WTC11 (cell line): Measurements from ENCODE around the gene RBM19. TPM values are rescaled to one million over a fixed set of nuclear protein-coding genes. Genes with fewer than 3 reads are reported as not detected.

Experiments
- ATAC-seq: fragments of 200-7000 bp; cut with Tn5 transposase; 2 replicates; pipeline ENCODE4 v1.10.0; 2021; ENCODE audit warnings: mild to moderate bottlenecking, moderate library complexity
- CTCF ChIA-PET: fragments of 300-600 bp; sonication (Branson Sonifier 250); formaldehyde crosslinking; loops from one replicate; lab custom pipeline; 2021; ENCODE audit warnings: antibody characterized with exemption; lab: Charles Lee
- POLR2A ChIA-PET: fragments of 350-600 bp; sonication (Branson Sonifier 250); formaldehyde crosslinking; loops from one replicate; lab custom pipeline; 2021; ENCODE audit warnings: antibody characterized with exemption; lab: Charles Lee
- DNase-seq: peaks from one replicate; pipeline ENCODE4 v3.0.0; 2021; ENCODE audit warnings: low spot score
- H3K27ac Mint-ChIP-seq: 2 replicates; pipeline ENCODE4 v1.8.0; 2021; ENCODE audit warnings: mixed read lengths
- H3K27me3 Mint-ChIP-seq: 2 replicates; pipeline ENCODE4 v1.8.0; 2021; ENCODE audit warnings: low read depth, mild to moderate bottlenecking, moderate library complexity, mixed read lengths
- H3K36me3 Mint-ChIP-seq: 2 replicates; pipeline ENCODE4 v1.8.0; 2021; ENCODE audit warnings: mixed read lengths
- H3K4me1 Mint-ChIP-seq: 2 replicates; pipeline ENCODE4 v1.8.0; 2022; ENCODE audit warnings: mixed read lengths
- H3K4me3 Mint-ChIP-seq: 2 replicates; pipeline ENCODE4 v1.8.0; 2021; ENCODE audit warnings: mild to moderate bottlenecking, moderate library complexity, mixed read lengths
- H3K9me3 Mint-ChIP-seq: 2 replicates; pipeline ENCODE4 v1.8.0; 2021; ENCODE audit warnings: mixed read lengths
- ATF3 ChIP-seq: sonication (generic); formaldehyde crosslinking; conservative IDR thresholded peaks from 2 replicates; pipeline ENCODE4 v1.8.1; 2022; ENCODE audit warnings: mild to moderate bottlenecking, missing genetic modification reagents
- CREM ChIP-seq: sonication (generic); formaldehyde crosslinking; IDR thresholded peaks from 2 replicates; pipeline ENCODE4 v1.8.1; 2022; ENCODE audit warnings: mild to moderate bottlenecking, missing genetic modification reagents, moderate library complexity
- ELF4 ChIP-seq: sonication (generic); formaldehyde crosslinking; IDR thresholded peaks from 2 replicates; pipeline ENCODE4 v1.8.1; 2022; ENCODE audit warnings: low read depth, mild to moderate bottlenecking, moderate library complexity, missing genetic modification reagents
- ETV6 ChIP-seq: sonication (generic); formaldehyde crosslinking; IDR thresholded peaks from 2 replicates; pipeline ENCODE4 v1.8.1; 2022; ENCODE audit warnings: mild to moderate bottlenecking, missing genetic modification reagents
- HMGA2 ChIP-seq: fragments of 250-450 bp; sonication (Bioruptor Pico); IDR thresholded peaks from 2 replicates; pipeline ENCODE4 v1.4.0; 2021; ENCODE audit warnings: mild to moderate bottlenecking, moderate library complexity
- PRRX2 ChIP-seq: fragments of 250-450 bp; sonication (Bioruptor Pico); IDR thresholded peaks from 2 replicates; pipeline ENCODE4 v1.8.0; 2021; ENCODE audit warnings: mild to moderate bottlenecking
- RORB ChIP-seq: fragments of 250-450 bp; sonication (Bioruptor Pico); IDR thresholded peaks from 2 replicates; pipeline ENCODE4 v1.9.0; 2021; ENCODE audit warnings: mild to moderate bottlenecking
- TEAD1 ChIP-seq: sonication (generic); formaldehyde crosslinking; IDR thresholded peaks from 2 replicates; pipeline ENCODE4 v1.8.0; 2022; ENCODE audit warnings: mild to moderate bottlenecking, missing genetic modification reagents
- ZNF281 ChIP-seq: sonication (generic); formaldehyde crosslinking; IDR thresholded peaks from 2 replicates; pipeline ENCODE4 v1.8.0; 2023; ENCODE audit warnings: mild to moderate bottlenecking, missing genetic modification reagents
- ZNF425 ChIP-seq: fragments of 250-450 bp; sonication (Bioruptor Pico); conservative IDR thresholded peaks from 2 replicates; pipeline ENCODE4 v1.9.0; 2021; ENCODE audit warnings: mild to moderate bottlenecking
- ZNF532 ChIP-seq: fragments of 250-450 bp; sonication (Bioruptor Pico); IDR thresholded peaks from 2 replicates; pipeline ENCODE4 v1.9.0; 2021; ENCODE audit warnings: mild to moderate bottlenecking, borderline replicate concordance
- ZSCAN18 ChIP-seq: fragments of 250-450 bp; sonication (Bioruptor Pico); IDR thresholded peaks from 2 replicates; pipeline ENCODE4 v2.1.2; 2022; ENCODE audit warnings: mild to moderate bottlenecking, moderate library complexity
- total RNA-seq: library from RNA; stranded (reverse); gene quantifications from 3 replicates; pipeline ENCODE4 v1.2.3, GENCODE V29; 2021

RBM19 gene
- total RNA-seq, 1 experiment from 2014 or later = 60.1 TPM

GRCh38 chr12:113844495-113845210 is 121.5 kb downstream of the RBM19 start:
- no peaks in the 10 kb centered on the region for H3K36me3 Mint-ChIP-seq
- POLR2A ChIA-PET = no interaction called here
- H3K9me3 Mint-ChIP-seq = no peaks in the 10 kb centered on the region
- H3K27me3 Mint-ChIP-seq = no peaks in the 10 kb centered on the region
- ATAC-seq (no peak), DNase-seq (no peak)
- CTCF ChIA-PET = interaction anchor here (1.2 to 1.4 kb wide), 2 partner anchors 19 to 22 kb away, joined by 4 to 5 read pairs; no protein-coding TSS in a partner anchor
- TF ChIP-seq HMGA2 (CRISPR knock-in tag) (no peak), TEAD1 (CRISPR knock-in tag) (no peak), ATF3 (CRISPR knock-in tag) (no peak), ELF4 (CRISPR knock-in tag) (no peak), ZNF281 (CRISPR knock-in tag) (no peak), RORB (CRISPR knock-in tag) (no peak), PRRX2 (CRISPR knock-in tag) (no peak), ZNF425 (CRISPR knock-in tag) (no peak), ETV6 (no peak), ZSCAN18 (no peak), CREM (no peak)
- peaks cover 3% of the 10 kb centered on the region; the same call in 1 of the 2 replicates for H3K4me1 Mint-ChIP-seq
- no peak overlapping the region for H3K27ac Mint-ChIP-seq
- no peak overlapping the region for H3K4me3 Mint-ChIP-seq

- Mint-ChIP-seq H3K27me3 (no peaks in the 10 kb centered on the region), H3K4me1 (peaks cover 3% of the 10 kb centered on the region; the same call in 1 of the 2 replicates), H3K27ac (no peak overlapping the region), H3K36me3 (no peaks in the 10 kb centered on the region), H3K4me3 (no peak overlapping the region), H3K9me3 (no peaks in the 10 kb centered on the region)
- CTCF ChIA-PET = no interaction called here
- DNase-seq (no peak), ATAC-seq (no peak)
- no peak for TF ChIP-seq ZNF532
- POLR2A ChIA-PET = no interaction called here
These were observed 123.4 kb downstream of the RBM19 start for GRCh38 chr12:113842699-113843098.
